Measurements from ENCODE around the gene GP5.

Gene GP5, protein sequence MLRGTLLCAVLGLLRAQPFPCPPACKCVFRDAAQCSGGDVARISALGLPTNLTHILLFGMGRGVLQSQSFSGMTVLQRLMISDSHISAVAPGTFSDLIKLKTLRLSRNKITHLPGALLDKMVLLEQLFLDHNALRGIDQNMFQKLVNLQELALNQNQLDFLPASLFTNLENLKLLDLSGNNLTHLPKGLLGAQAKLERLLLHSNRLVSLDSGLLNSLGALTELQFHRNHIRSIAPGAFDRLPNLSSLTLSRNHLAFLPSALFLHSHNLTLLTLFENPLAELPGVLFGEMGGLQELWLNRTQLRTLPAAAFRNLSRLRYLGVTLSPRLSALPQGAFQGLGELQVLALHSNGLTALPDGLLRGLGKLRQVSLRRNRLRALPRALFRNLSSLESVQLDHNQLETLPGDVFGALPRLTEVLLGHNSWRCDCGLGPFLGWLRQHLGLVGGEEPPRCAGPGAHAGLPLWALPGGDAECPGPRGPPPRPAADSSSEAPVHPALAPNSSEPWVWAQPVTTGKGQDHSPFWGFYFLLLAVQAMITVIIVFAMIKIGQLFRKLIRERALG

DNA sequence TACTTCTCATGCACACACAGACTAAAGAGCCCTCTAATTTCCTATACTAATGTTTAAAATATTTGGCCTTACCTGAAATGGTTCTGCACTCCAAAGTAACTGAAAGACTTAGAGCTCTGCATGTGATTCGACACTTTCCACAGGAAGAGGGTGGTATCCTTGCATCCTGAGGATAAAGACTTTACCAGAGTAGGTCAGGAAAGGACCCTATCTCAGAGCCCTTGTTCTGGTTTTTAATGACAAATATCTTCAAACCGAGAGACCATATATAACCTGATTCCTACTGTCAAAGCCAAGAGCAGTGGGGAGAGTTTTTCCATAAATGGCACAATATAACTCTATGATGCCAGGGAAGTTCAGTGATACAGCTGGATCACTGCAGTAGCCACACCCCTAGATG is at the start of gene GP5:
TSS of gene GP5 (minus strand) at position 101 of the 400 bp plus-strand sequence. CDS start 984 bp downstream, outside the sequence.
- no peak for TF ChIP-seq POLR2A (IDR thresholded peaks at IDR 0.05; ENCODE audit: low read depth, low read length)
- FAIRE-seq (peak; percentile 11), DNase-seq (ENCODE audit: insufficient read length, low spot score) (no peak)

- FAIRE-seq: no peak
Measured at GRCh38 chr3:194447657-194448056, 48.6 kb upstream of the GP5 start.

GRCh38 chr3:194447161-194447560 is 48.1 kb upstream of the GP5 start:
- TF ChIP-seq POLR2A (IDR thresholded peaks at IDR 0.05; ENCODE audit: low read depth, low read length): no peak
- DNase-seq (ENCODE audit: insufficient read length, low spot score) (no peak), FAIRE-seq (no peak)

More at GRCh38 chr3:194447657-194448056, 48.6 kb upstream of the GP5 start:
- no peak for DNase-seq (ENCODE audit: insufficient read length, low spot score)
- TF ChIP-seq POLR2A (IDR thresholded peaks at IDR 0.05; ENCODE audit: low read depth, low read length): no peak

GRCh38 chr3:194446754-194447153 is 47.7 kb upstream of the GP5 start:
- DNase-seq (ENCODE audit: insufficient read length, low spot score) (no peak), FAIRE-seq (peak; percentile 88)
- TF ChIP-seq POLR2A (IDR thresholded peaks at IDR 0.05; ENCODE audit: low read depth, low read length): no peak

DNA sequence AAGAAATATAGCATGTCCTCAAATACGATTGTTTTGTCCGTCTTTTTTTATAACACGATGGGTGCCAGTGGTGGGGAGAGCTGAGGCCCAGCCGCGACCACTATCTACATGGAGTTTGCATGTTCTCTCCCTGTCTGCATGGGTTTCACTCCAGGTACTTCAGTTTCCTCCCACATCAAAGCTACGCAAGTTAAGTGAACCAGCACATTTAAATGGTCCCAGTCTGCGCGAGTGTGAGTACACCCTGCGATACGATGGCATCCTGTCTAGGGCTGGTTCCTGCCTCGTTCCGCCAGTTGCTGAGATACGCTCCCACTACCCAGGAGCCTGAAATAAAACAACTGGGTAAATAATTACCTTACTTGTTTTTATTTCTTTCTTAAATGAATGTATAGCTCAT is 47.1 kb upstream of the GP5 start:
- no peak for TF ChIP-seq POLR2A (IDR thresholded peaks at IDR 0.05; ENCODE audit: low read depth, low read length)
- FAIRE-seq: no peak
- no peak for DNase-seq (ENCODE audit: insufficient read length, low spot score)

DNA sequence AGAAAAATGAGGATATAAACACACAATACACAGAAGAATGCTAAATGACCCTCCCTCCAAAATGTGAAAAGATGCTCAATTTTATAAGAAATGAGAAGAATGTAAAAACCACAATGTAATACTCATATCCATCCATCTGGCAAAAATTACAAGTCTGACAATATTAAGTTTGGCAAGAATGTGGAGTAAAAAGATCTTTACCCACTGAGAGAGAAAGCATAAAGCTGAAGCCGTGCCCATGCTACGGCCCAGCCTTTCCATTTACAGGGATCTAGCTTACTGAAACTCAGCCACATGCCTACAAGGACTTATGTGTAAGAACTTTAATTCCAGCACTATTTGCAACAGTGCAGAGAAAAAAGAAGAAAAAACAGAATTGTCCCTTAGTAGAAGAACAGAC is 44.8 kb upstream of the GP5 start:
- DNase-seq (ENCODE audit: insufficient read length, low spot score) (no peak), FAIRE-seq (peak; percentile 64)
- no peak for TF ChIP-seq POLR2A (IDR thresholded peaks at IDR 0.05; ENCODE audit: low read depth, low read length)

- TF ChIP-seq POLR2A (IDR thresholded peaks at IDR 0.05; ENCODE audit: low read depth, low read length): no peak
- DNase-seq (ENCODE audit: insufficient read length, low spot score) (no peak), FAIRE-seq (peak; percentile 67)
Measured at GRCh38 chr3:194440756-194441155, 41.7 kb upstream of the GP5 start.

- DNase-seq (ENCODE audit: insufficient read length, low spot score) (no peak), FAIRE-seq (peak; percentile 75)
Measured at GRCh38 chr3:194439881-194440550, 41.0 kb upstream of the GP5 start.

DNA sequence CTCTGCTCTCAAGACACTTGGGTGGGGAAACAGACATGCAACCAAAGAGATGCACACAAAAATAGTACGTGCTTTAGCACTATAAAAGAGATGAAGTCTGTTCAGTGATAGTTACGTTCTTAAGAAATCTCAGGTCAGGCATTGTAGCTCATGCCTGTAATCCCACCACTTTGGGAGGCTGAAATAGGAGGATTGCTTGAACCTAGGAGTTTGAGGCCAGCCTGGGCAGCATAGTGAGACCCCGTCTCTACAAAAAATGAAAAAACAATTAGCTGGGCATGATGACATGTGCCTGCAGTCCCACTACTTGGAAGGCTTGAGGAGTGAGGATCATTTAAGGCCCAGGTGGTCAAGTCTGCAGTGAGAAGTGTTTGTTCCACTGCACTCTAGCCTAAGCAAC is 35.4 kb upstream of the GP5 start:
- no peak for TF ChIP-seq POLR2A (IDR thresholded peaks at IDR 0.05; ENCODE audit: low read depth, low read length)
- FAIRE-seq (peak; percentile 43), DNase-seq (ENCODE audit: insufficient read length, low spot score) (no peak)

More at GRCh38 chr3:194439881-194440550, 41.0 kb upstream of the GP5 start:
- TF ChIP-seq POLR2A (IDR thresholded peaks at IDR 0.05; ENCODE audit: low read depth, low read length): no peak

DNA sequence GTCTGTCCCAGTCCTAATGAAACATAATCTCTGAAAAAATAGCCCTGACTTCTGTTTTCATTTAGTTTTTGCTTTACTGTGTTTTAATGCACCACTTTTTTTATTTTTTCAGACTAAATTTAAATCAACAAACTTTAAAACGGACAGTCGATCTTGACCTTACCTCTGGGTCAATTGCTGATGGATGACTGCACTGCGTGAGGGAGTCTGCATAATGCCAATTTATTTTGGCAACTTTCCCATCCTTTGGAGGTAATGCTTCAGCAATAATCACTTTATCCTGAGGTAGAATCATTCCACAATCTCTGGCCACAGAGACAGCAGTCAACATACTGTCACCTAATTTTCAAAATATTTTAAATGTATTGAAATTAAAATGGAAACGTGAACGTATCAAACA is 32.5 kb upstream of the GP5 start:
- peak; percentile 41 for FAIRE-seq
- DNase-seq (ENCODE audit: insufficient read length, low spot score): no peak
- no peak for TF ChIP-seq POLR2A (IDR thresholded peaks at IDR 0.05; ENCODE audit: low read depth, low read length)

DNA sequence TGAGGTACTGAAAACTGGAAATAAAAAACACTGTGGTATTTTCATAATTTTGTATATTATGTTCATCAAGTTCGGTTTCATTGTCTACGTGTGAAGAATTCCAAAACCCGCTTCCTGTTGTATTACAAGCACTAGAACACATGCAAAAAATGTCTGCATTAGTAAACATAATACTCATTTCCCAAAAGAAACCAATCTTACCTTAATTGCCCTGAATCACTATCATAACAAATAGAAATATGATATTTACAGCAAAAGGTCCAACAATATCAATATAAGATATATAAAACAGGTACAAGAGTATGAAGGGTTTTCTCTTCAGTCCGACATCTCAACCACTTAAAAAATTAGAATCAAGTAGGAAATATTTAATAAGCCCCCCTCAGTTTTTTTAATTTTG is 26.3 kb upstream of the GP5 start:
- FAIRE-seq (no peak), DNase-seq (ENCODE audit: insufficient read length, low spot score) (no peak)

GRCh38 chr3:194424953-194425352 is 25.9 kb upstream of the GP5 start:
- DNase-seq (ENCODE audit: insufficient read length, low spot score) (no peak), FAIRE-seq (no peak)
- TF ChIP-seq POLR2A (IDR thresholded peaks at IDR 0.05; ENCODE audit: low read depth, low read length): no peak

More for the DNA sequence above, 26.3 kb upstream of the GP5 start:
- TF ChIP-seq POLR2A (IDR thresholded peaks at IDR 0.05; ENCODE audit: low read depth, low read length): no peak

DNA sequence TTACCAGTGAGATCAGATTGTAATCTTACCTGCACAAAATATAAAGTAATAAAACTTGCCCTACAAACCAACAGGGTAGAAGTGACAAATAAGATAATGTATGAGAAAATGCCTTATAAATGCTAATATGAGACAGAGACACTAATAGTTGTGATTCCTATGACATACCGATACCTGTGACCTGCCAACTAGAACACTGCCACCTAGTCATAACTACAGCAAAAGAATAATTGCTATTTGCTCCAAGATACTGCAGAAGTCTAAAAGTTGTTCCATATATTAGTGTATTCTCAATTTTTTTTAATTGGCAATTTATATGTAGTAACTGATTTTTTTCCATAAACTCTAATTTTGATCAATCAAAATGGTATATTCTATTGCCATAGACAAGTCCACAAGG is 25.3 kb upstream of the GP5 start:
- DNase-seq (ENCODE audit: insufficient read length, low spot score) (no peak), FAIRE-seq (peak; percentile 58)
- no peak for TF ChIP-seq POLR2A (IDR thresholded peaks at IDR 0.05; ENCODE audit: low read depth, low read length)

- DNase-seq (ENCODE audit: insufficient read length, low spot score) (no peak), FAIRE-seq (peak; percentile 50)
- no peak for TF ChIP-seq POLR2A (IDR thresholded peaks at IDR 0.05; ENCODE audit: low read depth, low read length)
Measured at GRCh38 chr3:194423317-194423716, 24.3 kb upstream of the GP5 start.
